ENCODE measurements around the gene DBN1. TPM values are rescaled to one million over a fixed set of nuclear protein-coding genes. Genes with fewer than 3 reads are reported as not detected.

DBN1 gene
- total and polyA plus RNA-seq, 9 of the 15 experiments (the other 6 are each of a cell fraction or from before 2014, with no cell fraction given) = 0.25 to 87.2 (median 27.9) TPM

- peaks cover 36% of the 10 kb centered on the region for H3K79me2 ChIP-seq (ENCODE audit: control insufficient read depth, insufficient read depth, low read length)
- H3K9ac ChIP-seq (ENCODE audit: insufficient read depth in 1 of 2, low read depth in 2 of 2, low read length in 2 of 2) = peak overlapping the region; percentile 77 to 97
- in situ Hi-C loops (cut with MboI) = no loop called here
- intact Hi-C loops (cut with micrococcal nuclease) = no loop called here
- no peak for FAIRE-seq
- DNase-seq (ENCODE audit: extremely low read depth in 1 of 4, low spot score in 3 of 4) = peak; percentile 60 to 88 (median 82)
- H4K20me1 ChIP-seq (replicated peaks; ENCODE audit: control insufficient read depth, insufficient read depth, low read length) = no peaks in the 10 kb centered on the region; the same call in 1 of the 2 replicates
- POLR2A ChIA-PET = interaction anchor here (0.7 to 1.7 kb wide), 5 partner anchors 17 to 23 kb away, joined by 3 to 10 read pairs (median 4); no protein-coding TSS in a partner anchor
- BruUV-seq (replicated peaks) = TSS peak; percentile 39
- peak; percentile 61 for ATAC-seq
- peaks cover 29% of the 10 kb centered on the region; the same call in 1 of the 3 replicates for H3K36me3 ChIP-seq (ENCODE audit: control insufficient read depth, insufficient read depth, low read length)
- H3K4me3 ChIP-seq = peak overlapping the region; percentile 65
- peak overlapping the region; percentile 79 for H3K27ac ChIP-seq (ENCODE audit: extremely low read depth, low read depth, low read length)
- H3K27me3 ChIP-seq (ENCODE audit: control insufficient read depth in 2 of 2, insufficient read depth in 2 of 2, low read length in 2 of 2) = no peaks in the 10 kb centered on the region
- H3K9me1 ChIP-seq (ENCODE audit: control insufficient read depth, insufficient read depth, low read length) = no peaks in the 10 kb centered on the region
- H2AFZ ChIP-seq (ENCODE audit: low read depth, low read length) = peak overlapping the region; percentile 68
- 0% methylated on average over 23 of the region's 93 CpGs for WGBS (ENCODE audit: insufficient coverage, low coverage, missing lambda C conversion rate)
- H3K9me3 ChIP-seq (replicated peaks; ENCODE audit: control insufficient read depth, insufficient read depth, low read depth, low read length) = no peaks in the 10 kb centered on the region
- peak overlapping the region; percentile 82 for H3K4me2 ChIP-seq (ENCODE audit: insufficient read depth, low read length)
- CTCF ChIA-PET (ENCODE audit: low intra/inter-chr PET ratio) = interaction anchor here (0.6 kb wide), 2 partner anchors 19 kb away, joined by 3 read pairs; no protein-coding TSS in a partner anchor
- peaks cover 21 to 67% of the 10 kb centered on the region in 2 experiments for H3K4me1 ChIP-seq (replicated peaks in 1 of 2; ENCODE audit: control insufficient read depth in 2 of 2, insufficient read depth in 2 of 2, low read length in 2 of 2)
- TF ChIP-seq HOMEZ (CRISPR knock-in tag; IDR thresholded peaks at IDR 0.05) = no peak
- TF ChIP-seq RBM14 (IDR thresholded peaks at IDR 0.05; ENCODE audit: borderline replicate concordance, insufficient read depth, low read depth, low read length) = no peak
- no peak for TF ChIP-seq CAMTA2 (CRISPR knock-in tag; conservative IDR thresholded peaks at IDR 0.05)
- TF ChIP-seq EWSR1 (IDR thresholded peaks at IDR 0.05; ENCODE audit: borderline replicate concordance, low read depth, partially characterized antibody) = no peak
- no peak for TF ChIP-seq ATF7 (IDR thresholded peaks at IDR 0.05)
- no peak for TF ChIP-seq HMG20A (CRISPR knock-in tag; conservative IDR thresholded peaks at IDR 0.05)
- TF ChIP-seq CHD4 (IDR thresholded peaks at IDR 0.05; ENCODE audit: insufficient read depth, insufficient replicate concordance, low read depth, low read length, poor library complexity, severe bottlenecking) = peak; percentile 28
- peak; percentile 39 for TF ChIP-seq RBM22 (IDR thresholded peaks at IDR 0.05; ENCODE audit: low read depth, low read length, poor library complexity, severe bottlenecking)
- peak; percentile 45 to 78 for TF ChIP-seq MAZ (CRISPR knock-in tag; conservative IDR thresholded peaks at IDR 0.05 in 1 of 2, IDR thresholded peaks at IDR 0.05 in 1 of 2)
- no peak for TF ChIP-seq RFX5 (IDR thresholded peaks at IDR 0.05; ENCODE audit: low read depth, low read length)
- no peak for TF ChIP-seq HES1 (IDR thresholded peaks at IDR 0.05; ENCODE audit: low read depth)
- TF ChIP-seq MAX (CRISPR knock-in tag; IDR thresholded peaks at IDR 0.05) = peak; percentile 31
- TF ChIP-seq ETS2 (tag; IDR thresholded peaks at IDR 0.05; ENCODE audit: borderline replicate concordance, poor library complexity, severe bottlenecking) = no peak
- TF ChIP-seq DPF2 (IDR thresholded peaks at IDR 0.05) = peak; percentile 19; the same call in 1 of the 2 replicates
- TF ChIP-seq TRIM24 (IDR thresholded peaks at IDR 0.05) = no peak
- TF ChIP-seq, protein P1, sequence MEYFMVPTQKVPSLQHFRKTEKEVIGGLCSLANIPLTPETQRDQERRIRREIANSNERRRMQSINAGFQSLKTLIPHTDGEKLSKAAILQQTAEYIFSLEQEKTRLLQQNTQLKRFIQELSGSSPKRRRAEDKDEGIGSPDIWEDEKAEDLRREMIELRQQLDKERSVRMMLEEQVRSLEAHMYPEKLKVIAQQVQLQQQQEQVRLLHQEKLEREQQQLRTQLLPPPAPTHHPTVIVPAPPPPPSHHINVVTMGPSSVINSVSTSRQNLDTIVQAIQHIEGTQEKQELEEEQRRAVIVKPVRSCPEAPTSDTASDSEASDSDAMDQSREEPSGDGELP (CRISPR knock-in tag; IDR thresholded peaks at IDR 0.05; ENCODE audit: borderline replicate concordance) = peak; percentile 96
These were observed 683 bp downstream of the DBN1 start for GRCh38 chr5:177472460-177473442.

All from K562 (cell line).